ENCODE measurements around the gene POLA1.

The POLA1 gene

DNA sequence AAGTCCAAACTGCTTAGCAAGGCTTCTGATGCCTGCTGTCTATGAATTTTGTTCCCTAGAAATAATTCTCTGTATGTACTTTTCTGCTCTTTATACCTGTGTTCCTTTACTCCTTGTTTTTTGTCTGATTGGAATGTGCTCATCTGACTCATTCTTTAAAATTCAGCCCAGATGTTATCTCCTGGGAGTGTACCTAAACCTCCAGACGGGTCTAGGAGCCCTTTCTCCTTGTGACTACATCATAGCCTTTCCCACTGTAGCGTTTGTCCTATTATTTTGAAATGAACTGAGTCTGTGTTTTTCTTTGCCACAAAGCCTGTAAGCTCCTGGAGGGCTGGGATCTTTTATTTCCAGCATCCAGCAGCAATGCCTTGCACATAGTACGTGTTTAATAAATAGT is 26.3 kb downstream of the POLA1 start:
- H3K4me3 ChIP-seq (ENCODE audit: low read depth, low read length) = no peak overlapping the region
- in situ Hi-C loops (cut with HindIII; ENCODE audit: low sequenced_read_pairs) = no loop called here
- no peak for DNase-seq (ENCODE audit: low read depth)
- TF ChIP-seq, protein P1, sequence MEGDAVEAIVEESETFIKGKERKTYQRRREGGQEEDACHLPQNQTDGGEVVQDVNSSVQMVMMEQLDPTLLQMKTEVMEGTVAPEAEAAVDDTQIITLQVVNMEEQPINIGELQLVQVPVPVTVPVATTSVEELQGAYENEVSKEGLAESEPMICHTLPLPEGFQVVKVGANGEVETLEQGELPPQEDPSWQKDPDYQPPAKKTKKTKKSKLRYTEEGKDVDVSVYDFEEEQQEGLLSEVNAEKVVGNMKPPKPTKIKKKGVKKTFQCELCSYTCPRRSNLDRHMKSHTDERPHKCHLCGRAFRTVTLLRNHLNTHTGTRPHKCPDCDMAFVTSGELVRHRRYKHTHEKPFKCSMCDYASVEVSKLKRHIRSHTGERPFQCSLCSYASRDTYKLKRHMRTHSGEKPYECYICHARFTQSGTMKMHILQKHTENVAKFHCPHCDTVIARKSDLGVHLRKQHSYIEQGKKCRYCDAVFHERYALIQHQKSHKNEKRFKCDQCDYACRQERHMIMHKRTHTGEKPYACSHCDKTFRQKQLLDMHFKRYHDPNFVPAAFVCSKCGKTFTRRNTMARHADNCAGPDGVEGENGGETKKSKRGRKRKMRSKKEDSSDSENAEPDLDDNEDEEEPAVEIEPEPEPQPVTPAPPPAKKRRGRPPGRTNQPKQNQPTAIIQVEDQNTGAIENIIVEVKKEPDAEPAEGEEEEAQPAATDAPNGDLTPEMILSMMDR (IDR thresholded peaks at IDR 0.05; ENCODE audit: low read depth, low read length, missing control alignments) = no peak

DNA sequence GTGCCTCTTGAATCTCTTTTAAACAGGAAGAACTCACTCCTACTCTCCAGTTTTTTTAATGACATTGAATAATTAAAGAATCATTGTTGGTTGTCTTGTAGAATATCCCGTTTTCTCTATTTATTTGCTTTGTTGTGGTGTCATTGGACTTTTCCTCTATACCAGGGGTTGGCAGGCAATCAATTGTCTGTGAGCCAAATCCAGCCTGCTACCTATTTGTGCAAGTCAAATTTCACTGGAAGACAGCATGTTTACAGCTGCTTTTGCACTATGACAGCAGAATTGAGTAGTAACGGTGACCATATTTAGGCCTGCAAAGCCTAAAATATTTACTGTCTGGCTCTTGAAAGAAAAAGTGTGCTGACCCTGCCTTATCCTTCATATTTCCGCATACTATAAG is 34.8 kb downstream of the POLA1 start:
- TF ChIP-seq, protein P1 (IDR thresholded peaks at IDR 0.05; ENCODE audit: low read depth, low read length, missing control alignments) = no peak
- in situ Hi-C loops (cut with HindIII; ENCODE audit: low sequenced_read_pairs) = no loop called here
- H3K4me3 ChIP-seq (ENCODE audit: low read depth, low read length) = no peak overlapping the region

GRCh38 chrX:24732766-24733500 is 39.2 kb downstream of the POLA1 start:
- no peak overlapping the region for H3K4me3 ChIP-seq (ENCODE audit: low read depth, low read length)
- TF ChIP-seq, protein P1 (IDR thresholded peaks at IDR 0.05; ENCODE audit: low read depth, low read length, missing control alignments) = no peak
- no peak for DNase-seq (ENCODE audit: low read depth)
- in situ Hi-C loops (cut with HindIII; ENCODE audit: low sequenced_read_pairs) = no loop called here

More for the DNA sequence above, 34.8 kb downstream of the POLA1 start:
- no peak for DNase-seq (ENCODE audit: low read depth)

DNA sequence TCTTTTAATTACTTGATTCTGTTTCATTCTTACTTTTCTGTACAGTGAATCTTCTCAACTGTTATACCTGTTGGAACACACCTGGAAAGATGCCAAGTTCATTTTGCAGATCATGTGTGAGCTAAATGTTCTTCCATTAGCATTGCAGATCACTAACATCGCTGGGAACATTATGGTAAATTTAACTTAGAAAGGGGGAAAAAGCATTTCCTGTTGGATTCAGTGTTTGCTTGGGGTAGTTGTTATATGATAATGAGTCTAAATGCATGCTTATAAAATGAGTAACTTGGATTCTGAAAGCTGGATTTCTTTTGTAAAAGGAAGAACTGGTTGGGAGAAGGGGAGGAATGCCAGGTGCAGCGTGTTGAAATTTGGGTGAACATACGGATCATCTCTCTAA is 47.6 kb downstream of the POLA1 start:
- TF ChIP-seq, protein P1 (IDR thresholded peaks at IDR 0.05; ENCODE audit: low read depth, low read length, missing control alignments) = no peak
- no peak overlapping the region for H3K4me3 ChIP-seq (ENCODE audit: low read depth, low read length)
- DNase-seq (ENCODE audit: low read depth) = no peak
- in situ Hi-C loops (cut with HindIII; ENCODE audit: low sequenced_read_pairs) = no loop called here

GRCh38 chrX:24748196-24748595 is 54.5 kb downstream of the POLA1 start:
- H3K4me3 ChIP-seq (ENCODE audit: low read depth, low read length) = no peak overlapping the region
- DNase-seq (ENCODE audit: low read depth) = no peak
- in situ Hi-C loops (cut with HindIII; ENCODE audit: low sequenced_read_pairs) = loop anchor here (5.0 kb wide), 1 partner anchor 46 kb away; no protein-coding TSS in a partner anchor
- TF ChIP-seq, protein P1 (IDR thresholded peaks at IDR 0.05; ENCODE audit: low read depth, low read length, missing control alignments) = no peak

- H3K4me3 ChIP-seq (ENCODE audit: low read depth, low read length) = no peak overlapping the region
- DNase-seq (ENCODE audit: low read depth) = no peak
- TF ChIP-seq, protein P1 (IDR thresholded peaks at IDR 0.05; ENCODE audit: low read depth, low read length, missing control alignments) = no peak
- in situ Hi-C loops (cut with HindIII; ENCODE audit: low sequenced_read_pairs) = no loop called here
These were observed 66.1 kb downstream of the POLA1 start for GRCh38 chrX:24759786-24760185.

Measured in astrocyte of the cerebellum (primary cell).